ENCODE data around the gene LCTL. TPM values are rescaled to one million over a fixed set of nuclear protein-coding genes. Genes with fewer than 3 reads are reported as not detected.
A peak's percentile ranks its signal among the peaks of the same experiment; 100 is the strongest.

LCTL gene
- total RNA-seq, 2 experiments from 2014 or later = not detected

GRCh38 chr15:66588971-66589370, 23.2 kb upstream of the LCTL start:
- no peak for TF ChIP-seq CTCF (IDR thresholded peaks at IDR 0.05)
- DNase-seq = no peak
- intact Hi-C loops (cut with micrococcal nuclease) = no loop called here
- H3K36me3 Mint-ChIP-seq (ENCODE audit: low read depth) = no peaks in the 10 kb centered on the region
- no peak overlapping the region for H3K27ac Mint-ChIP-seq
- H3K27me3 Mint-ChIP-seq = peaks cover 6% of the 10 kb centered on the region
- POLR2A ChIA-PET = no interaction called here
- no peaks in the 10 kb centered on the region for H3K4me1 Mint-ChIP-seq (ENCODE audit: low read depth)
- CTCF ChIA-PET = interaction anchor here (1.7 to 1.9 kb wide), 2 partner anchors 30 to 262 kb away, joined by 5 to 7 read pairs; no protein-coding TSS in a partner anchor
- ATAC-seq = no peak
- H3K4me3 Mint-ChIP-seq = no peak overlapping the region
- no peaks in the 10 kb centered on the region for H3K9me3 Mint-ChIP-seq

DNA sequence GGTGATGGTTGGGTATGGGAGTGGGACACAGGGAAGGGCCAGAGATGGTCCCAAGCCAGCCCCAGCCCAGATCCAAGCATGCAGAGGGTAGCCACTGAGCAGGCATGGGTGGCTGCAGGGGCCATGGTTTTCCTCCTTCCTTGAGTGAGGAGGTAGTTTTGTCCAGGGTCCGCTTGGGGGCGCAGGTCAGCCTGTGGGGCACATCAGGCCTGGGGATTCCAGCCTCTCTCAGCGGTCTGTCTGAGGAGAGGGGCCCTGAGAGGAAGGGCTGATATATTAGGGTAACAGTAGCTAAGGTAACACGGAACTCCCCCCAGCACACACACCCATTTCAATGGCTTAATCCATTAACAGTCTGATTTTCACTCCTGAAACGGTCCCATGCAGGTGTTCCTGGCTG, 22.7 kb upstream of the LCTL start:
- TF ChIP-seq CTCF (IDR thresholded peaks at IDR 0.05) = no peak
- no peak overlapping the region for H3K27ac Mint-ChIP-seq
- H3K4me1 Mint-ChIP-seq (ENCODE audit: low read depth) = no peaks in the 10 kb centered on the region
- POLR2A ChIA-PET = no interaction called here
- DNase-seq (peak; percentile 12), ATAC-seq (no peak)
- H3K36me3 Mint-ChIP-seq (ENCODE audit: low read depth) = no peaks in the 10 kb centered on the region
- peaks cover 6% of the 10 kb centered on the region for H3K27me3 Mint-ChIP-seq
- H3K4me3 Mint-ChIP-seq = no peak overlapping the region
- H3K9me3 Mint-ChIP-seq = no peaks in the 10 kb centered on the region
- intact Hi-C loops (cut with micrococcal nuclease) = no loop called here
- CTCF ChIA-PET = interaction anchor here (1.7 to 1.9 kb wide), 2 partner anchors 30 to 263 kb away, joined by 5 to 7 read pairs; no protein-coding TSS in a partner anchor

- ChIA-PET CTCF (interaction anchor here (0.9 to 1.0 kb wide), 2 partner anchors 21 to 264 kb away, joined by 3 read pairs; no protein-coding TSS in a partner anchor), POLR2A (no interaction called here)
- no peaks in the 10 kb centered on the region for H3K9me3 Mint-ChIP-seq
These were observed 22.0 kb upstream of the LCTL start for GRCh38 chr15:66587749-66588148.

DNA sequence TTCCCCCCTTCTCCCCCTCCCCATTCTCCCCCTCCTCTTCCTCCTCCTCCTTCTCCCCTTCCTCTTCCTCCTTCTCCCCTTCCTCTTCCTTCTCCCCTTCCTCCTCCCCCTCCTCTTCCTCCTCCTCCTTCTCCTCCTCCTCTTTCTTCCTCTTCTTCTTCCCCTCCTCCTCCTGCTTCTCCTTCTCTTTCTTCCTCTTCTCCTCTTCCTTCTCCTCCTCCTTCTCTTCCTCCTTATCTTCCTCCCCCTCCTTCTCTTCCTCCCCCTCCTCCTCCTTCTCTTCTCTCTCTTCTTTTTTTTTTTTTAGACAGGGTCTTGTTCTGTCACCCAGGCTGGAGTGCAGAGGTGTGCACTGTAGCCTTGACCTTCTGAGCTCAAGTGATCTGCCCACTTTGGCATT, 21.2 kb upstream of the LCTL start:
- no peak for DNase-seq
- H3K9me3 Mint-ChIP-seq = no peaks in the 10 kb centered on the region
- POLR2A ChIA-PET = no interaction called here
- no peak overlapping the region for H3K4me3 Mint-ChIP-seq
- intact Hi-C loops (cut with micrococcal nuclease) = no loop called here
- H3K27ac Mint-ChIP-seq = no peak overlapping the region
- CTCF ChIA-PET = interaction anchor here (0.9 to 1.0 kb wide), 2 partner anchors 20 to 265 kb away, joined by 3 read pairs; no protein-coding TSS in a partner anchor
- no peaks in the 10 kb centered on the region for H3K4me1 Mint-ChIP-seq (ENCODE audit: low read depth)
- H3K27me3 Mint-ChIP-seq = peaks cover 6% of the 10 kb centered on the region
- no peak for TF ChIP-seq CTCF (IDR thresholded peaks at IDR 0.05)
- H3K36me3 Mint-ChIP-seq (ENCODE audit: low read depth) = no peaks in the 10 kb centered on the region
- no peak for ATAC-seq

More at GRCh38 chr15:66587749-66588148, 22.0 kb upstream of the LCTL start:
- Mint-ChIP-seq H3K27ac (no peak overlapping the region), H3K27me3 (peaks cover 6% of the 10 kb centered on the region), H3K36me3 (ENCODE audit: low read depth) (no peaks in the 10 kb centered on the region), H3K4me1 (ENCODE audit: low read depth) (no peaks in the 10 kb centered on the region), H3K4me3 (no peak overlapping the region)
- ATAC-seq = no peak
- TF ChIP-seq CTCF (IDR thresholded peaks at IDR 0.05) = no peak
- no peak for DNase-seq
- intact Hi-C loops (cut with micrococcal nuclease) = no loop called here

DNA sequence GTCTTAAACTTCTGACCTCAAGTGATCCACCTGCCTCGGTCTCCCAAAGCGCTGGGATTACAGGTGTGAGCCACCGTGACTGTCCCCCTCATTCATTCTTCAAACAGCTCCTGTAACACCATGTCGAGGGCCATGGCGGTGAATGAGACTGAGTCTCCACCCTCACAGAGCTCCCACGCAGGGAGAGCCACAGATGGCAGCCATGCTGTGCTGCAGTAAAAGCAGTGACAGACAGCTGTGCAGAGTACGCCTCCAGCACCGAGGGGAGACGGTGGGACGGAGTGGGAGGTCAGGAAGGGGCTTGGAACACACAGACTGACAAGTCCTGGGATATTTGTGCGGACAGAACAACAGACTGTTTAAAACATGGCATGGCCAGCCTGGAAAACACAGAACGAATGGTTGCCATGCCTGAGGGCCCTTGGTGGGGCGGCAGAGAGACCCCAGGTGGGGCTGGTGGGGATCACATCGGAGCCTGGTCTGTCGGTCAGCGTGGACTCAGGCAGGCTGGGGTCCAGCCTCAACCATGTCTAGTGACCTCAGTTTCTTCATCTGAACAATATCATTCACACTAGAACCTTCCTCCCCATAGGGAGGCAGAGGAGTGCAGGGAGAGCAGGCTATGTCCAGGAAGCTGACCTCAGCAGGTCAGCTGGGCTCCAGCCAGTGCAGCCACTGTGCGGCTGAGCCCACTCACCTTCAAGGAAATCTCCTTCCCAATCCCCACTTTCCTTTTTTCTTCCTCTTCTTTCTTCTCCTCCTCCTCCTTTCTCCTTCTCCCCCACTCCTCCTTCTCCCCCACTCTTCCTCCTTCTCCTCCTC, 20.6 kb upstream of the LCTL start:
- DNase-seq (no peak), ATAC-seq (no peak)
- Mint-ChIP-seq H3K4me3 (no peak overlapping the region), H3K36me3 (ENCODE audit: low read depth) (no peaks in the 10 kb centered on the region), H3K4me1 (ENCODE audit: low read depth) (no peaks in the 10 kb centered on the region), H3K27me3 (peaks cover 6% of the 10 kb centered on the region), H3K9me3 (no peaks in the 10 kb centered on the region), H3K27ac (no peak overlapping the region)
- POLR2A ChIA-PET = no interaction called here
- intact Hi-C loops (cut with micrococcal nuclease) = no loop called here
- no peak for TF ChIP-seq CTCF (IDR thresholded peaks at IDR 0.05)
- CTCF ChIA-PET = interaction anchor here (0.9 kb wide), 1 partner anchor 265 kb away, joined by 3 read pairs; no protein-coding TSS in a partner anchor

Measured in activated CD8-positive, alpha-beta T cell treated with anti-CD3 and anti-CD28 coated beads for 36 hours (primary cell).